Inflammatory macrophage treated with lipopolysaccharide for 4 hours (primary cell): ENCODE results near the gene RHBDL1.

ENCODE experiments used
- DNase-seq: peaks from one replicate; pipeline ENCODE4 v3.0.0-alpha.2; 2020

RHBDL1 gene

DNA sequence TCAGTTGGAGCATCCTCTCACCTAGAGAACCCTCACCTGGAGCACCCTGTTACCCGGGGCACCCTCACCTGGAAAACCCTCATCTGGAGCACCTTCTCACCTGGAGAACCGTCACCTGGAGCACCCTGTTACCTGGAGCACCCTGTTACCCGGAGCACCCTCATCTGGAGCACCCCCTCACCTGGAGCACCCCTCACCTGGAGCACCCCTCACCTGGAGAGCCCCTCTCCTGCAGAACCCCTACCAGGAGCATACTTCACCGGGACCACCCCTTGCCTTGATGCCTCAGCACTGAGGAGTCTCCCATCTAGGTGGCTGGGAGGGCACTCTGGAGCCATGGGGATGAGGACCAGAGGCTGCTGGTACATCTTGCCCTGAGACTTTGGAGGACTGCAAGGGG is 33.5 kb downstream of the RHBDL1 start:
- no peak for DNase-seq

DNA sequence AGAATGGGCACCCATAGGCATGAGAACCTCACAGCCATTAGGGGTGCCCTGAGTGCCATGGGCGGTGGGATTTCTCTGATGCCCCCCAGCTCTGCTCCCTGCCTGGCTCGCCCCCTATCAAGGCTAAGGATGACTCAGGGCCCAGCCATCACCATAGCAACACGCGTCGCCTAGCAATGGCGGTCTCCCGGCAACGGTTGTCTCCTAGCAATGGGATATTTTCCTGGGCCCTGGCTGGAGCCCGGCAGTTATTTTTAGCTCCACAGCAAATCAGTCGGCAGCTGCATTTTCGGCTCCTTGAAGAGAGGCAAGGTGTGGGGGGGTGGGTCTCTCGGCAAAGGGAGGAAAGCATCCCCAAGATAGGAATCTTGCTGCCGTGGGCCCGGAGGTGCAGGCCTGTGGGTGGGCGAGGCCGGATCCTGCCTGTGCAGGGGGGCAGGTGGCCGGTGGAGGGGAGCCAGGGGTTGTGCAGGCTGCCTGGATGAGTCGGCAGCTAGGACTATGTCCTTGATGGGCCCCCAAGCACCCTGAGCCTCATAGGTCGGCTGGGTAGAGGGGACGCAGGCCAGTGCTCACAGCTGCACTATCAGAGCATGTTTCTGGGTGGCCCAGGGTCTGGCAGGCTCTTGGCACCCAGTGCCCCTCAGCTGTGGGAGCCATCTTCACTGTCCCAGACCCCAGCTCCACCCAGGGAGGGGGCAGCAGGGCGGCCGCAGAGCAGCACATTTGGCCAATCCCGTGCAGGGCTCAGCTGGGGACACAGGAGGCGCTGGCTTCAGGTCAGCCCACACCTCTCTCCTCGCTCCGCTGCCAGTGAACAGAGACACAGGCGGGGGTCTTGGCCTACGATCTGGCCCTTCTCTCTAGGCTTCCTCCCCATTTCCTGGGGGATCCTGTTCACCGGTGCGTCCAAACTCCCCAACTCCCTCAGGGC is 34.4 kb downstream of the RHBDL1 start:
- no peak for DNase-seq

DNA sequence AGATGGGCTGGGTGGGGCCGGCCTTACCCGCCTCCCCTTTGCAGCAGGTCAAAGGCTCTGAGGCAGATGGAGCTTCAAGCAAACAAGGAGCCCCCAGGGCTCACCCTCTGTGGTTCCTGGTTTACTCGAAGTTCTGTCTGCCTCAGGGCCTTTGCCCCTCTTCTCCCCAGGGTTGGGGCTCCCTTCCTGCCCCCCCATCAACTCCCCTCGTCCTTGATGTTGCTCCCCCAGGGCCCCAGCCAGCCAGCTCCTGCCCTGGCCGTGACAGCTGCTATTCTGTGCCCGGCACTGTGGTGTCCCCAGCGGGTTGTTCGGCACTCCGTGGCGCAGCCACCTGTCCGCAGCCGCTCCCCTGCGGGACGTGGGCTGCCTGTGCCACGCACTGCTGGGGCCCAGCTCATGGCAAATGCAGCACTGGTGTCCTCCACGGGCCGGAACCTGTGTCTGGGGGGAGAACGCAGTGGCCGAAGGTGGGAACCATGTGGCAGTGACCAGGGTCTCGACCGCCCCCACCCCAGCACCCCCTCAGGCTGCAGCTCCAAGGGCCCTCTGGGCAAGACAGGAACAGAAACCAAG is 35.1 kb downstream of the RHBDL1 start:
- DNase-seq: no peak

DNA sequence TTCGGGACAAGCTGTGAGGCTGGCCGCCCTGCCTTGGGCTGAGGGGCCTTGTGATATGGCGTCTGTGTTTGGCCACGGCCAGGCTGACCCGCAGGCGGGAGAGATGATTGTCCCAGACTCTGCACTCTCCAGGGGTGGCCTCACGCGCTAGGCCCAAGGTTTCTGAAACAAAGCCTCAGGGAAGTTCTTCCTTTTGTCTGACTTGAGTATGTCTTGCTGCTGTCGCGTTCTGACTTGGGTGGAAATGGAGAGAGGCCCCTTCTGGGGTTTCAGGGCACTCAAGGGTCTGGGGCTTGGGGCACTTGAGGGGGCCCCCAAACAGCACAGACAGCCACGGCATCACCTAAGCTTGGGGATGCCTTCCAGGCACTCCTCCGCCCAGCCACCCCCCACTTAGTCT is 35.6 kb downstream of the RHBDL1 start:
- no peak for DNase-seq

DNA sequence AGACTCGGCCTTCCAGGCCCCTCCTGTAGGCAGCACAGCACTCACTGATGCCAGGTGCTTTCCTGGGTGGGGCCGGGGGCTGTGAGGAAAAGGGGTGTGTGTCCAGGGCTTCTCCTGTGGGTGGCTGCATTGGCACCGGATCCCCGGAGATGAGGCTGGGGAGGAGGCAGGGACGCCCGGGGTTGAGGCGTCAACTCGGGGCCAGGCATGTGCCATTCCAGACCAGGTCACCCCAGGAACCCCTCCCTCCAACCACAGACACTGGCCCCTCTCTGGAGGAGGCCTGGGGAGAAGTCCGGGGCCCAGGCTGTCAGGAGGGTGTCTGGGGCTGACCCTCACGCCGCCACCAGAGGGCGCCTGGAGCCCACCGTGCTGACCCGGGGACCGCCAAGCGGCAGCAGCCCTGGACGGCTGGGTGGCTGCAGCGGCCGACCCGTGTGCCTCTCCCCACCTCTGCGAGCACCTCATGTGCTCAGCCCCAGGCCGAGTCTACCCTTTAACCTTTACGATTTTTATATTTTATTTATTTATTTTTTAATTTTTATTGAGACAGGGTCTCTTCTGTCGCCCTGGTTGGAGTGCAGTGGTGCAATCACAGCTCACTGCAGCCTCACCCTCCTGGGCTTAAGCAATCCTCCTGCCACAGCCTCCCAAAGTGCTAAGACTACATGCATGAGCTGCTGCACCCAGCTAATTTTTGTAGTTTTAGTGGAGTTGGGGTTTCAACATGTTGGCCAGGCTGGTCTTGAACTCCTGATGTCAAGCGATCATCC is 36.3 kb downstream of the RHBDL1 start:
- peak; percentile 73 for DNase-seq

DNA sequence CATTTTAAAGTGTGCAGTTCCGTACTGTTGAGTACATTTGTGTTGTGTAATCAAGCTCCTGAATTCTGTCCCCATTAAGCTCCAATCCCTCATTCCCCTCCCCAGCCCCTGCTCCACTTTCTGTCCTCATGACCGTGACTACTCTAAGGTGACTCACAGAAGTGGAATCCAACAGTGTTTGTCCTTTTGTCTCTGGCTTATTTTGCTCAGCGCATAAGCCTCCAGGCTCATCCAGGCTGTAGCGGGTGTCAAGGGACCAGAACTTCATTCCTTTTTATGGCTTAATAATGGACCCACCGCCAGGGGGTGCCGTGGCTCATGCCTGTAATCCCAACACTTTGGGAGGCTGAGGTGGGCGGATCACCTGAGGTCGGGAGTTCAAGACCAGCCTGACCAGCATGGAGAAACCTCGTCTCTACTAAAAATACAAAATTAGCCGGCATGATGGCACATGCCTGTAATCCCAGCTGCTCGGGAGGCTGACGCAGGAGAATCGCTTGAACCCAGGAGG is 37.3 kb downstream of the RHBDL1 start:
- peak; percentile 50 for DNase-seq

DNA sequence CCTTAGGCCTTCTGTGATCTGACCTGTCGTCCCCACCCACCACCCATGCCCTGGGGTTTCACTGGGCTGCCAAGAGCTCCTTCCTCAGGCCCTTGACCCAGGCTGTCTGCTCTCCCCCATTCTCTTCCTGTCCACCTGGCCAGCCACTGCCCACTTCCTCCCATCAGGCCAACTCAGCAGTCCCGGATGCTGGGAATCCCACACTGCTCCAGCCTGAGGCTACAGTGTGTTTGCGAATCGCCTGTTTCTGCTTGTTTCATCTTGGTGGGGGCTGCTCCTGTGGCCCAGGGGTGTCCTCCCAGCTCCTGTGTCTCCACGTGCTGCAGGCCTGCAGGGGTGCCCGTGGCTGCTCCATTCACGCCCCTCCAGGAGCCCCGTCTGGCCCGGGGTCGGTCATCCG is 38.6 kb downstream of the RHBDL1 start:
- DNase-seq: no peak

DNA sequence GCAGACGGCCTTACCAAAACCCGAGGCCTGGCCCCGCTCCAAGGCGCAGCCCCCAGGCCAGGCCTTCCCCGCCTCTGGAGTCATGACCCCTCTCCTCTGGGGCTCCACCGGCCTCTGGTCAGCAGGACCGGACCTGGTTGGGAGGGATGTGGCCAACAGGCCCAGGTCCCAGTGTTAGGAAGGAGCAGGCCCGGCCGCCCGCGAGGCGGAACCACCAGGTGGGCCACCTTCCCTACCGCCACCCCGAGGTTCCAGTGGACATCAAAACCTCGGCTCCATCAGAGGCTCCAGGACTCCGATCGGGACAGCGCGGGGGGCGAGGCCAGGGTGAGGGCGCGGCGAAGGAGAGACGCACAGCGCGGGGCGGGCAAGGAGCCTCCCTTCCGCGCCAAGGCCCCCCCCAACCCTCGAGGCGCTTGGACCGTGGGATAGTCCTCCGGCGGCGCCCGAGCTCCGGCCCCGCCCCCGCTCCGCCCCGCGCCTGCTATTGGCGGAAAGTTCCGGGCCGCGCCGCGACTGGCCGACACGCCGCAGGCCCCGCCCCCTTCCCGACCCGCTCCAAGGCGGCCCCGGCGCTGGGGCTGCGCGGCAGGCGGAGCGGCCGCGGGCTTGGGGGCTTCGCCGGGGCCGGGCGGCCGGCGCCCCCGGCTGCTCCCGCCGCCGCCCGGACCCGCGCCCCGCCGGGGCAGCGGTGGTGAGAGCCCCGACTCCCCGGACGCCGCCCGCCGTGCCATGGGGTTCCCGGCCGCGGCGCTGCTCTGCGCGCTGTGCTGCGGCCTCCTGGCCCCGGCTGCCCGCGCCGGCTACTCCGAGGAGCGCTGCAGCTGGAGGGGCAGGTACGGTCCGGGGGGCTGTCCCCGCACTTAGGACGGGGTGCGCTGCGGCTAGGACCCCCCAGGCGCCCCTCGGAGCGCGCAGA is 39.3 kb downstream of the RHBDL1 start, which contains the start of gene METRN:
METRN (plus strand) TSS at position 561 of the 919 bp plus-strand sequence; CDS start at position 733, 172 bp downstream.
- peak; percentile 85 for DNase-seq

DNA sequence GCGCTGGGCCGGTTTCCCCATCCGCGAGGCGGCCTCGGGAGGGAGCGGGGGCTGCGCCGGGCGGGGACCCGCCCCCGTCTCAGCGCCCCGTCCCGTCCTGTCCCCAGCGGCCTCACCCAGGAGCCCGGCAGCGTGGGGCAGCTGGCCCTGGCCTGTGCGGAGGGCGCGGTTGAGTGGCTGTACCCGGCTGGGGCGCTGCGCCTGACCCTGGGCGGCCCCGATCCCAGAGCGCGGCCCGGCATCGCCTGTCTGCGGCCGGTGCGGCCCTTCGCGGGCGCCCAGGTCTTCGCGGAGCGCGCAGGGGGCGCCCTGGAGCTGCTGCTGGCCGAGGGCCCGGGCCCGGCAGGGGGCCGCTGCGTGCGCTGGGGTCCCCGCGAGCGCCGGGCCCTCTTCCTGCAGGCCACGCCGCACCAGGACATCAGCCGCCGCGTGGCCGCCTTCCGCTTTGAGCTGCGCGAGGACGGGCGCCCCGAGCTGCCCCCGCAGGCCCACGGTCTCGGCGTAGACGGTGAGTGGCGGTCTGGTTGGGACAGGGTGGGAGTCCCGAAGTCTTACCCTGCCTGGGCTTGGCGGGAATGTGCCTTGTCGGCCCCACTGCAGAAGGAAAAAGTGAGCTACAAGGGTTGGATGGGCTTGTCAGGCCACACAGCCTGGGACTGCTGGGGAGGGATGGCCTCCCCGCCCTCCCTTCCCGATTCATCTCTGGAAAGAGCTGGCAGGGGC is 40.2 kb downstream of the RHBDL1 start:
- no peak for DNase-seq

DNA sequence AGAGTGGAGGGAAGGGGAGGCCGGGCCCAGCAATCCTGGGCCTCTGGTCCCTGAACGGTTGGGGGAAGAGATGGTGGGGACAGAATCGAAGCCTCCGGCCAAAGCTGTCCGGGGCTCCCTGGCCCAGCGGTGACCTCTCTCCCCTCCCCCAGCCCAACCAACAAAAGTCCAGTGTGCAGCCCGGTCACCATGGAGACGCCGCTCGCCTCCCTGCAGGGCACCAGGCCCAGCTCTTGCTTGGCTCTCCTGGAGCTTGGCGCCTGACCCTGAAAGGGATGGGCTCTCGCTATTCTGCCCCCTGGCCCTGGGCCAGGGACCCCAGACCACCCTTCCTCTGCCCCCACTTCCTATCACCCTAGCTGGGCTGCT is 40.7 kb downstream of the RHBDL1 start:
- no peak for DNase-seq

DNA sequence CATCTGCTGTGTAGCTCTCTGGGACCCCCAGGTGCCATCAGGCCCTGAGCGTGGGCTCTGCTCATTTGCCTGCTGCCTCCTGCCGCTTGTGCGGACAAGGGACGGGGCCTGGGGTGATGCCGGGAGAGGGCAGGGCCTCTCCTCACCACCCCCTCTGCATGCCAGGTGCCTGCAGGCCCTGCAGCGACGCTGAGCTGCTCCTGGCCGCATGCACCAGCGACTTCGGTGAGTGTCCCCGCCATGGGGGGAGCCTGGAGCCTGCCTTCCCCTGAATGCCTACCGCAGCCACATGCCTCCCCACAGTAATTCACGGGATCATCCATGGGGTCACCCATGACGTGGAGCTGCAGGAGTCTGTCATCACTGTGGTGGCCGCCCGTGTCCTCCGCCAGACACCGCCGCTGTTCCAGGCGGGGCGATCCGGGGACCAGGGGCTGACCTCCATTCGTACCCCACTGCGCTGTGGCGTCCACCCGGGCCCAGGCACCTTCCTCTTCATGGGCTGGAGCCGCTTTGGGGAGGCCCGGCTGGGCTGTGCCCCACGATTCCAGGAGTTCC is 41.4 kb downstream of the RHBDL1 start:
- DNase-seq: no peak

DNA sequence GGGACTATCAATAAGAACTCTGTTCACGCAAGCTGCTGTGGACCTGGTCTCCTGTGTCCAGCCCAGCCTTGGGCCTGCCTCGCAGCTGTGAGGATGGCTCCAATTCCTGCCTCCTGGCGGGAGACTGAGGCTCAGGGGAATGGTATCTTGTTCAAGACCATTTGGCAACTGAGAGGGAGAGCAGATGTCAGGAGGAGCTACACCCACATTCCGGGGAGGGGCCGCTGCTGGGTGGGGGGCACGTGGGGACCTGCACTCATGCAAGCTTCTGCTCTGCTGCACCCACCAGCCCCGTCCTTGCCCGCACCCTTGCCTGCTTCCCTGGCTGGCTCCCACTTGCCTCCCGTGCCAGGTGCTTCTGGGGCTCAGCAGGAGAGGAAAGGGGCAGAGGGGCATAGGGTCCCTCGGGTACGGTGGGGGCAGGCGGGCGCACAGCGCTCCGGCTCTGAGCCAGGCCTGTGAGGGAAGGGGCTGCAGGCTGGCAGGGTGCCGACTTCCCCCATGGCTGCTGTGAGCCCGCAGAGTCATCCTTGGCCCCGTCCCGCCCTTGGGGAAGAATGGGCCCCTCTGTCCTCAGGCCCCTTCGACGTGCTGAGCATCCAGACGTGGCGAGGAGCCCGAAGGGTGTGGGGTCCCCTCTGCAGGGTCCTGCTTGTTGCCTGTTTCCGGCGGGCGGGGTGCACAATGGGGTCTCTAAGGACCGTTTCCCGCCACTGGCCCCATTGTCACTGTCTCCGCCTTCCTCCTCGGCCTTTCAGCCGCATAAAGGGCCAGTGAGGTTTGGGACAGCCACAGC is 42.2 kb downstream of the RHBDL1 start:
- DNase-seq: no peak

DNA sequence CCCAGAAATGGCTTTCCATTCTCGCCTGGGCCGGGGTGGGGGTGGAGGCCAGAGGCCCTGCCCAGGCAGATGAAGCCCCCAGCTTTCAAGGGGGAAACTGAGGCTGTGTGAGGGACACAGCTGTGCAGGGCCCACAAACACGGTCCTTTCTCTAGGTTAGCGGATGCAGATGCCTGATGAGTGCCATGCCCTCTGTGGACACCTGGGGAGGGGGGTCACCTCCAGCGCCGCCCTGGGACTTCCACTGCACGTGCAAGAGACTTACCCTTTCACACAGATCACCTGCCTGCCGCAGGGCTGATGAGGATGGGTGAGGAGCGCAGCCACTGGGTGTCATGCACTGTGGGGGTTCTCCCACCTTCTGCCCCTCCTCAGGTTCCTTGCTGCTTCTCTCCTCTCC is 42.9 kb downstream of the RHBDL1 start:
- DNase-seq: no peak

DNA sequence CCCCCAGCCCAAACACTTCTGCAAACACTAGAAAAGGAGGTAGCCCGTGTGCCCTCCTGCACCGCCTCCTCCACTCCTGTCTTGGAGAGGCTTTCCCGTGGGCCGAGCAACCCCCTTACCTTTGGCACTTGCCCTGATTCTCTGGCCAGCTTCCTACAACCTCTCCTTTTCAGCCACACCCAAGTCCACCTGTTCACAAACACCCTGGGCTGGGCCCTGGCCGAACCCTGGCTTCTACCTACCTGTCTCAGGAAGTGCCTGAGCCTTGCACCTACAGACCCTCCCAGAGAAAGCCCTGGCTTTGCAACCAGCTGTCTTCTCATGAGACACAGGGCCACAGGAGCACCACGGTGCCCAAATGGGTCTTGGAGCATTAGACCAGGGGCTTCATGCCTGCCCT is 43.5 kb downstream of the RHBDL1 start:
- DNase-seq: no peak

DNA sequence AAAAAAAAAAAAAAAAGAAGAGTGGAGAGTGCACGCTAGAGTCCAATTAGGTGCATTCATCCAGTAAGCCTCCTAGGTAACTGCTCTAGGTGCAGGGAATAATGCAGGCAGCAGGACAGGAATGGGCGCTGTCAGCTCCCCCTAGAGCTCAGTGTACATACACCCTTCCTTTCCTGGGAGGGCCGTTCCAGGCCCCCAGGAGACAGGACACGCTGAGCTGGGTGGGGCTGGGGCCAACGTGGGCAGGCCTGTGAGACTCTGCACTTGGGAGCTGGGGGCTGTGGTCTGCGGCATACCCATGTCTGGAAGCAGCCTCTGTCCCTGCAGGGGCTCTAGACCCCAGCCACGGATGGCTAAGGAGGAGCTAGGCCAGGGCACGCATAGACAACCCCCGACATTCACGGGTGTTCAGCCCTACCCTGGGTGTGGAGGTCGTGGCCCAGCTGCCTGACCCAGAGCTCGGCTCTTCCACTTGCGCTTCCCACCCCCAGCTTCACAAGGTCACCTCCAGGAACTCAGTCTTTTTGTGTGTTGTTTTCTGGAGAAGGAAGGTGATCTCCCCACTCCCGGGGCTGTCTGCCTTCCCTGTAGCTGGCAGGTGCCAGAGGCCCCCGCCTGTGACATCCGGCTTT is 44.5 kb downstream of the RHBDL1 start:
- no peak for DNase-seq

DNA sequence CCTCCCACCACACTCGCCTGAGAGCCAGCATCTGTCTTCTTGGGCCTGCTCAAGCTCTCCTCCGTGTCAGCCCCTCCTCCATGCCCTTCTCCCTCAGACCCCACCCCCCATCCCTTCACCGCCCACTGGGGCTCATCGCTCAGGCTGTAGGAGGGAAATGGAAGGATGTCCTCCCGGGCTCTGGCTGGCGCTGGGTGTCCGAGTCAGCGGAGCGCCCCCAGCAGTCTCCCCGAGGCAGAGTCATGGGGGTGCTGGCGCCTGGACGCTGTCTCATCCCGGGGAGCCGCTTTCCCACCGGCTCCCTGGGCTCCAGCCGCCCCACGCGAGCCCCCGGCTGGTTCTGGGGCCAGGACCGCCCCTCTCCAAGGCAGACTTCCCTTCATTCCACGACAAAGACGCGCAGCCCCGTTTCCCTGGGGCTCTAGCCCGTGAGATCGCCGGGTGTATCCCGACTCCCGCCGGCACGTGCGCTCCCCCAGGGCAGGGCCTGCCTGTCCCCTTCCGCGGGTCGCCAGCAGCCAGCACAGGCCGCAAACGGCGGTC is 45.0 kb downstream of the RHBDL1 start:
- no peak for DNase-seq

DNA sequence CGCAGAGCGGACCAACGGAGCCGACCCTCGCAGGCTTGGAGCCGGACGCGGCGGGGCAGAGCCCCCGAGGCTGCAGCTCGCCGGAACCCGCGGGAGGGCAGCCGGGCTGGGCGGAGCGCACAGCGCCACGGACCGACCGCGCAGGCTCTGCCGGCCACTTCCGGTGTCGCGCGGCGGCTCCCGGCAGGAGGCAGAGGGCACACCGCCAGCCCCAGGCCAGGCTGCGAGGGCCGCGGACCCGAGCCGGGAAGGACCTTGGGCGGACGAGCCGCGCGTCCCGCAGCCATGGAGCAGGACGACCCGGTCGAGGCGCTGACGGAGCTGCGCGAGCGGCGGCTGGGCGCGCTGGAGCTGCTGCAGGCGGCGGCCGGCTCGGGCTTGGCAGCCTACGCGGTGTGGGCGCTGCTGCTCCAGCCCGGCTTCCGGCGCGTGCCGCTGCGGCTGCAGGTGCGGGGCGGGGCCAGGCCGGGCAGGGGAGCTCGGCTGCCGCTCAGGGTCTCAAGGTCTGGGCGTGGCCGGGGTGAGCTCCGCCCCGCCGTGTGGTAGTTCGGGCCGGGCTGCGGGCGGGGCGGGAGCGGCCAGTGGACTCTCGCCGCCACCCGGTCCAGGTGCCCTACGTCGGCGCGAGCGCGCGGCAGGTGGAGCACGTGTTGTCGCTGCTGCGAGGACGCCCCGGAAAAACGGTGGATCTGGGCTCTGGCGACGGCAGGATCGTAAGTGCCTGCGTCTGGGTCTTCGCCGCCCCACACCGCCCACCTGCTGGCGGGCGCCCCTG is 45.7 kb downstream of the RHBDL1 start, which contains the start of gene ANTKMT:
ANTKMT (plus strand) TSS at position 157 of the 775 bp plus-strand sequence; CDS start at position 286, 129 bp downstream.
- peak; percentile 70 for DNase-seq

DNA sequence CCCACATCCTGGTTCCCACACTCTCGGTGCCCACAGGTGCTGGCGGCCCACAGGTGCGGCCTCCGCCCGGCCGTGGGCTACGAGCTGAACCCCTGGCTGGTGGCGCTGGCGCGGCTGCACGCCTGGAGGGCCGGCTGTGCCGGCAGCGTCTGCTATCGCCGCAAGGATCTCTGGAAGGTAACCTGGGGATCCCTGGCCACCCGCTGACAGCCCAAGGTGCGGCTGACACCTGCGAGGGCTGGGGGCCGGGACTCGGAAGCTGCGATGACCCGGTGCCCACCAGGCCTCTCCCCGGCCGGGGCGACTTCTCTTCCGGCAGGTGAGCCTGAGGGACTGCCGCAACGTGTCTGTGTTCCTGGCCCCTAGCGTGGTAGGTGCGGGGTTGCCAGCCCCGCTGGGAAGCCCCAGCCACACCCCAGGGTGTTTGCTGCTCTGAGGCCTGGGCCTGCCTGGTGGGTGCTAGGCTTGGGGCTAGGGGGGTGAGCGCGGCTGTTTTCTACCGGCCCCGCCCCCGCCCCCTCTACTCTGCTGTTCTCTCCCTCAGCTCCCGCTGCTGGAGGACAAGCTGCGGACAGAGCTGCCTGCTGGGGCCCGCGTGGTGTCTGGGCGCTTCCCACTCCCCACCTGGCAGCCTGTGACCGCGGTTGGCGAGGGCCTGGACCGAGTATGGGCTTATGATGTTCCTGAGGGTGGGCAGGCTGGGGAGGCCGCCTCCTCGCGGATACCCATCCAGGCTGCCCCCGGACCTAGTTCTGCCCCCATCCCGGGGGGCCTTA is 46.5 kb downstream of the RHBDL1 start:
- DNase-seq: no peak
